Smooth muscle cell (in vitro differentiated cells): ENCODE measurements around the gene NAGPA. TPM values are rescaled to one million over a fixed set of nuclear protein-coding genes. Genes with fewer than 3 reads are reported as not detected.
"Not testable (repeated sequence)": the region's sequence is repeated elsewhere in the genome, so short reads cannot be mapped to it uniquely, and the experiment has no call there.

ENCODE experiments used
- DNase-seq: peaks from one replicate; lab custom pipeline; 2025; ENCODE audit not compliant: unreplicated experiment; lab: John Stamatoyannopoulos, UW
- H2AFZ ChIP-seq: fragments of 200-600 bp; sonication (generic); 2 replicates; pipeline ENCODE4 v1.6.0; 2016; ENCODE audit warnings: antibody characterized with exemption, low read depth, mild to moderate bottlenecking
- H3F3A ChIP-seq: fragments of 200-600 bp; sonication (generic); 2 replicates; pipeline ENCODE4 v1.6.0; 2017; ENCODE audit warnings: antibody characterized with exemption, low read depth
- H3K27ac ChIP-seq: fragments of 200-600 bp; sonication (generic); 2 replicates; pipeline ENCODE4 v1.5.1; 2016; ENCODE audit warnings: low read depth, mild to moderate bottlenecking
- H3K27me3 ChIP-seq: fragments of 200-600 bp; sonication (generic); 2 replicates; pipeline ENCODE4 v1.6.1; 2016; ENCODE audit warnings: low read depth, mild to moderate bottlenecking
- H3K36me3 ChIP-seq: fragments of 200-600 bp; sonication (generic); 2 replicates; pipeline ENCODE4 v1.5.1; 2016; ENCODE audit warnings: low read depth
- H3K4me1 ChIP-seq: fragments of 200-600 bp; sonication (generic); 2 replicates; pipeline ENCODE4 v1.5.1; 2016; ENCODE audit warnings: low read depth
- H3K4me2 ChIP-seq: fragments of 200-600 bp; sonication (generic); 2 replicates; pipeline ENCODE4 v1.6.0; 2016; ENCODE audit warnings: mild to moderate bottlenecking
- H3K4me3 ChIP-seq: fragments of 200-600 bp; sonication (generic); 2 replicates; pipeline ENCODE4 v1.5.1; 2016; ENCODE audit warnings: mild to moderate bottlenecking
- H3K79me2 ChIP-seq: fragments of 200-600 bp; sonication (generic); 2 replicates; pipeline ENCODE4 v1.6.0; 2016; ENCODE audit warnings: low read depth, mild to moderate bottlenecking
- H3K9ac ChIP-seq: fragments of 200-600 bp; sonication (generic); 2 replicates; pipeline ENCODE4 v1.6.0; 2016; ENCODE audit warnings: low read depth
- H3K9me3 ChIP-seq: fragments of 200-600 bp; sonication (generic); replicated peaks from 2 replicates; pipeline ENCODE4 v1.5.1; 2016; ENCODE audit warnings: low read depth
- H4K20me1 ChIP-seq: fragments of 200-600 bp; sonication (generic); 2 replicates; pipeline ENCODE4 v1.6.0; 2016; ENCODE audit warnings: low read depth
- WGBS: methylation state at CpG from one replicate; pipeline ENCODE4 v1.1.7; 2016; ENCODE audit warnings: low lambda C conversion rate; 5-methylcytosine and 5-hydroxymethylcytosine counted together
- polyA plus RNA-seq: library from polyadenylated mRNA; unstranded; fragments of >200 nt; fragmentation: Nextera tagmentation; extraction: Ambion mirVana; gene quantifications from 2 replicates; pipeline ENCODE4 v1.2.1, GENCODE V29; 2016
- total RNA-seq: library from RNA; depleted of rRNA; stranded (reverse); fragments of >200 nt; gene quantifications from 2 replicates; pipeline ENCODE4 v1.2.3, GENCODE V29; 2014
- TF ChIP-seq, protein P1 (sequence below): fragments of 200-600 bp; sonication (generic); IDR thresholded peaks from 2 replicates; pipeline ENCODE4 v1.5.1; 2017; ENCODE audit warnings: borderline replicate concordance, mild to moderate bottlenecking, antibody characterized with exemption; ENCODE audit not compliant: insufficient read depth, poor library complexity, severe bottlenecking

NAGPA gene
- total and polyA plus RNA-seq, 2 experiments from 2014 or later: 3.8 to 5.4 TPM

- Histone ChIP-seq H3K4me1 (peaks cover 9% of the 10 kb centered on the region), H3F3A (no peaks in the 10 kb centered on the region), H2AFZ (no peak overlapping the region), H3K4me2 (no peak overlapping the region), H3K4me3 (no peak overlapping the region), H3K27ac (no peak overlapping the region), H3K9me3 (no peaks in the 10 kb centered on the region), H3K9ac (no peak overlapping the region), H3K79me2 (no peaks in the 10 kb centered on the region), H3K36me3 (no peaks in the 10 kb centered on the region), H3K27me3 (no peaks in the 10 kb centered on the region), H4K20me1 (no peaks in the 10 kb centered on the region)
- TF ChIP-seq, protein P1, sequence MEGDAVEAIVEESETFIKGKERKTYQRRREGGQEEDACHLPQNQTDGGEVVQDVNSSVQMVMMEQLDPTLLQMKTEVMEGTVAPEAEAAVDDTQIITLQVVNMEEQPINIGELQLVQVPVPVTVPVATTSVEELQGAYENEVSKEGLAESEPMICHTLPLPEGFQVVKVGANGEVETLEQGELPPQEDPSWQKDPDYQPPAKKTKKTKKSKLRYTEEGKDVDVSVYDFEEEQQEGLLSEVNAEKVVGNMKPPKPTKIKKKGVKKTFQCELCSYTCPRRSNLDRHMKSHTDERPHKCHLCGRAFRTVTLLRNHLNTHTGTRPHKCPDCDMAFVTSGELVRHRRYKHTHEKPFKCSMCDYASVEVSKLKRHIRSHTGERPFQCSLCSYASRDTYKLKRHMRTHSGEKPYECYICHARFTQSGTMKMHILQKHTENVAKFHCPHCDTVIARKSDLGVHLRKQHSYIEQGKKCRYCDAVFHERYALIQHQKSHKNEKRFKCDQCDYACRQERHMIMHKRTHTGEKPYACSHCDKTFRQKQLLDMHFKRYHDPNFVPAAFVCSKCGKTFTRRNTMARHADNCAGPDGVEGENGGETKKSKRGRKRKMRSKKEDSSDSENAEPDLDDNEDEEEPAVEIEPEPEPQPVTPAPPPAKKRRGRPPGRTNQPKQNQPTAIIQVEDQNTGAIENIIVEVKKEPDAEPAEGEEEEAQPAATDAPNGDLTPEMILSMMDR: no peak
- DNase-seq: no peak
- 91% methylated on average over 16 of the region's 16 CpGs for WGBS
These were observed 21.4 kb upstream of the NAGPA start for GRCh38 chr16:5054876-5055865.

DNA sequence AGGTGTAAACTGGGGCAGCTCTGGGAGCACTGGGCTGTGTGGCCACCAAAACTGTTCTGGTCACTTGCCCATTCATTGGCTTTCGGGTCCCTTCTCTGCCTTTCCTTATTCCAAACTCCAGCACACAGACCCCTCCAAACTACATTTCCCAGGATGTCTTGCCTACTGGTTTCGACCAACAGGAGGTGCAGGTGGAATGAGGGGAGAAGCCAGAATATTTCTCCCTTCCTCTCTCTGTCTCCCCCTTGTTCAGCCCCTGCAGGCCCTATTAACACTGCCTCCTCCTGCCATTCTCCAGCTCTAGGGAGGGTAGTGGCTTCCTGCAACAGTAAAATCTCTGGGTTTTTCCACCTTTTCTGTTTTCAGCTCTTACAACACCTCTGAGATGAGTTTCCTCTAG is 13.2 kb upstream of the NAGPA start:
- 87% methylated on average over 2 of the region's 2 CpGs for WGBS
- no peak overlapping the region for H3K9ac ChIP-seq

DNA sequence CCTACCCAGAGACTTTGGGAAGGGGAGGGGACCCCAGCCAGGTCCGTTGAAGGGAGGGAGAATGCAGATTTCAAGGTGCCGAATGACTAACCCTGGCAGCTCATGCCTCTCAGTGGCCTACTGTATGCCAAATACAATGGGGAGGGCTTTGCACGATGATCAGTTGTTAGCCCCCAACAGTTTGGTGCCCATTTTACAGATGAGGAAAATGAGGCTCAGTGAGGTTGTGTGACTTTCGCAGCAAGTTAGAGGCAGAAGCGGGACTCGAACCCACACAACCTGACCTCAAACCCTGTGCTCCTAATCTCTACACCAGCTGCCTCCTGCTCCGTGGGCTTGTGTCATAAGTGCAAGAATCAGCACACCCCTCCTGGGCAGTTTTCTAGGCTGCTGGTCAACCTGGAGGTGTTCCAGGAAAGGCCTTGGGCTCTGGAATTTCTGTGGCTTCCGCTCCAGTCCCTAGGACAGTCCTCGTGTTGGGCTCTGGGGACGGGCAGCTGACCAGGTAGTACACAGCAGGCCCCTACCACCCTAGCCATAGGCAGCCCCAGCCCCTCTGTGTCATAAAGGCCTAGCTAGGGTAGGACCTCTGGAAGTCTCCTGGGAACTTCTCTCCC is 11.9 kb upstream of the NAGPA start:
- Histone ChIP-seq H3K9ac (no peak overlapping the region), H3K79me2 (no peaks in the 10 kb centered on the region), H3K4me3 (no peak overlapping the region), H3K4me1 (no peaks in the 10 kb centered on the region), H3K4me2 (no peak overlapping the region), H3K36me3 (no peaks in the 10 kb centered on the region), H3K27ac (no peak overlapping the region), H3K27me3 (no peaks in the 10 kb centered on the region), H3K9me3 (no peaks in the 10 kb centered on the region), H4K20me1 (peaks cover 3% of the 10 kb centered on the region), H3F3A (no peaks in the 10 kb centered on the region), H2AFZ (no peak overlapping the region)
- TF ChIP-seq, protein P1: no peak
- no peak for DNase-seq
- 87% methylated on average over 10 of the region's 10 CpGs for WGBS

More for the DNA sequence above, 13.2 kb upstream of the NAGPA start:
- no peaks in the 10 kb centered on the region for H3F3A ChIP-seq
- no peaks in the 10 kb centered on the region for H3K27me3 ChIP-seq
- TF ChIP-seq, protein P1: no peak
- DNase-seq: no peak
- no peaks in the 10 kb centered on the region for H3K9me3 ChIP-seq
- H2AFZ ChIP-seq: no peak overlapping the region
- no peaks in the 10 kb centered on the region for H3K4me1 ChIP-seq
- H4K20me1 ChIP-seq: no peaks in the 10 kb centered on the region
- no peak overlapping the region for H3K27ac ChIP-seq
- H3K4me3 ChIP-seq: no peak overlapping the region
- no peaks in the 10 kb centered on the region for H3K79me2 ChIP-seq
- H3K36me3 ChIP-seq: no peaks in the 10 kb centered on the region
- no peak overlapping the region for H3K4me2 ChIP-seq

GRCh38 chr16:5044581-5044980 is 10.8 kb upstream of the NAGPA start:
- not testable (repeated sequence) for DNase-seq, H3K4me3 ChIP-seq, H3K9me3 ChIP-seq, H3K4me1 ChIP-seq, H4K20me1 ChIP-seq, H3K9ac ChIP-seq, H3K79me2 ChIP-seq, H3F3A ChIP-seq, H3K4me2 ChIP-seq, H3K36me3 ChIP-seq, H3K27ac ChIP-seq, H2AFZ ChIP-seq, H3K27me3 ChIP-seq
- 91% methylated on average over 11 of the region's 11 CpGs for WGBS
